HepG2 (cell line): ENCODE data around the gene KRT71. TPM values are rescaled to one million over a fixed set of nuclear protein-coding genes. Genes with fewer than 3 reads are reported as not detected.

ENCODE experiments used
- ATAC-seq: fragments of 200-7000 bp; cut with Tn5 transposase; 3 replicates; pipeline ENCODE4 v1.9.1; 2020; ENCODE audit warnings: mild to moderate bottlenecking, moderate library complexity
- BruUV-seq: library from RNA; stranded (reverse); fragments of 400-500 nt; replicated peaks from 2 replicates; lab custom pipeline; 2021; lab: Mats Ljungman, UMichigan
- CTCF ChIA-PET: fragments of 300-600 bp; formaldehyde crosslinking; extraction: SDS; loops from one replicate; lab custom pipeline; 2021; ENCODE audit warnings: low total read pairs, inconsistent platforms, low intra/inter-chr PET ratio; lab: Yijun Ruan, JAX
- POLR2A ChIA-PET: fragments of 350-600 bp; sonication (Branson Sonifier 250); formaldehyde crosslinking; loops from one replicate; lab custom pipeline; 2020; ENCODE audit warnings: antibody characterized with exemption, inconsistent platforms; lab: Yijun Ruan, JAX
- DNase-seq: peaks from one replicate; pipeline ENCODE4 v3.0.0-alpha.2; 2015; ENCODE audit warnings: low spot score
- FAIRE-seq: peaks from 3 replicates; lab custom pipeline; 2011; peaks lifted over from hg19 to GRCh38; lab: Jason Lieb, UNC
- H2AFZ ChIP-seq: one replicate; pipeline ENCODE4 v1.6.1; 2011; ENCODE audit warnings: low read length, inconsistent platforms
- H3K27ac ChIP-seq: fragments of 300-600 bp; 3 replicates; pipeline ENCODE4 v1.8.0; 2011; ENCODE audit warnings: mixed run types, mild to moderate bottlenecking, mixed read lengths, low read length, inconsistent platforms; ENCODE audit not compliant: insufficient read depth; ENCODE audit errors: extremely low read length
- H3K27me3 ChIP-seq, 2 experiments: fragments of 200-600 bp in 1 of 2; 2 replicates in 1 of 2; 3 replicates in 1 of 2; pipeline versions ENCODE4 v1.6.0 to v1.8.0; 2011; ENCODE audit warnings: low read length in 2 of 2, mild to moderate bottlenecking in 2 of 2, moderate library complexity in 2 of 2, inconsistent platforms in 1 of 2; ENCODE audit not compliant: insufficient read depth in 2 of 2, control insufficient read depth in 1 of 2
- H3K36me3 ChIP-seq, 2 experiments: fragments of 200-600 bp in 1 of 2; replicated peaks in 1 of 2; 2 replicates in 1 of 2; 3 replicates in 1 of 2; pipeline versions ENCODE4 v1.5.1 to v1.8.0; 2011; ENCODE audit warnings: low read length in 2 of 2, inconsistent platforms in 1 of 2; ENCODE audit not compliant: insufficient read depth in 2 of 2, control insufficient read depth in 1 of 2
- H3K4me1 ChIP-seq: 2 replicates; pipeline ENCODE4 v1.5.1; 2012; ENCODE audit warnings: low read length, inconsistent platforms; ENCODE audit not compliant: insufficient read depth
- H3K4me2 ChIP-seq: 2 replicates; pipeline ENCODE4 v1.6.0; 2011; ENCODE audit warnings: low read depth, low read length, inconsistent platforms
- H3K4me3 ChIP-seq, 3 experiments: fragments of 200-600 bp in 1 of 3; sonication (generic), shearing (Covaris generic) in 1 of 3; replicated peaks in 1 of 3; 2 replicates each; pipeline ENCODE4 v1.5.1; 2011 to 2016; ENCODE audit warnings: low read length in 3 of 3, inconsistent platforms in 2 of 3, low read depth in 2 of 3, mild to moderate bottlenecking in 2 of 3, control low read depth in 1 of 3, mixed read lengths in 1 of 3; ENCODE audit not compliant: insufficient read depth in 1 of 3
- H3K79me2 ChIP-seq: one replicate; pipeline ENCODE4 v1.6.1; 2011; ENCODE audit warnings: low read length, inconsistent platforms; ENCODE audit not compliant: insufficient read depth
- H3K9ac ChIP-seq: 2 replicates; pipeline ENCODE4 v1.6.0; 2011; ENCODE audit warnings: mild to moderate bottlenecking, low read depth, low read length, inconsistent platforms; ENCODE audit not compliant: insufficient read depth
- H3K9me3 ChIP-seq: 2 replicates; pipeline ENCODE4 v1.5.1; 2012; ENCODE audit warnings: mild to moderate bottlenecking, low read length
- H4K20me1 ChIP-seq: 2 replicates; pipeline ENCODE4 v1.6.0; 2011; ENCODE audit warnings: inconsistent platforms, mild to moderate bottlenecking, low read length, moderate library complexity; ENCODE audit not compliant: insufficient read depth
- AGO1 ChIP-seq: fragments of 200-400 bp; formaldehyde crosslinking; IDR thresholded peaks from 2 replicates; pipeline ENCODE4 v1.6.1; 2017; ENCODE audit warnings: mild to moderate bottlenecking, low read depth, low read length, moderate library complexity; ENCODE audit not compliant: poor library complexity, severe bottlenecking
- CHD2 ChIP-seq: IDR thresholded peaks from 2 replicates; pipeline ENCODE4 v1.6.1; 2011; ENCODE audit warnings: low read depth, low read length, improper control_type of control experiment
- FOXP4 ChIP-seq: sonication (generic); formaldehyde crosslinking; IDR thresholded peaks from 2 replicates; pipeline ENCODE4 v1.4.0; 2020; ENCODE audit warnings: missing genetic modification reagents
- MAZ ChIP-seq, 2 experiments: sonication (generic) in 1 of 2; formaldehyde crosslinking in 1 of 2; IDR thresholded peaks; 2 replicates each; pipeline versions ENCODE4 v1.5.0 to v1.6.1; 2012 to 2020; ENCODE audit warnings: low read depth in 2 of 2, mild to moderate bottlenecking in 2 of 2, borderline replicate concordance in 1 of 2, improper control_type of control experiment in 1 of 2, low read length in 1 of 2, missing genetic modification reagents in 1 of 2, moderate library complexity in 1 of 2
- MTA1 ChIP-seq: sonication (generic); formaldehyde crosslinking; IDR thresholded peaks from 2 replicates; pipeline ENCODE4 v1.4.0; 2020; ENCODE audit warnings: missing genetic modification reagents, mild to moderate bottlenecking, borderline replicate concordance
- PRDM15 ChIP-seq: sonication (generic); formaldehyde crosslinking; IDR thresholded peaks from 2 replicates; pipeline ENCODE4 v1.4.0; 2020; ENCODE audit warnings: missing genetic modification reagents
- PRMT3 ChIP-seq: sonication (generic); formaldehyde crosslinking; IDR thresholded peaks from 2 replicates; pipeline ENCODE4 v1.8.1; 2022; ENCODE audit warnings: low read depth, mild to moderate bottlenecking, moderate library complexity, missing genetic modification reagents, borderline replicate concordance
- ZNF281 ChIP-seq: sonication (generic); formaldehyde crosslinking; IDR thresholded peaks from 2 replicates; pipeline ENCODE4 v1.4.0; 2020; ENCODE audit warnings: missing genetic modification reagents, borderline replicate concordance
- ZNF282 ChIP-seq: fragments of 450-650 bp; IDR thresholded peaks from 2 replicates; pipeline ENCODE4 v1.6.1; 2018; ENCODE audit not compliant: partially characterized antibody
- WGBS: methylation state at CpG from one replicate; pipeline ENCODE4 v1.1.6; 2017; ENCODE audit warnings: low lambda C conversion rate; 5-methylcytosine and 5-hydroxymethylcytosine counted together
- in situ Hi-C: cut with HindIII; loops from 2 replicates; pipeline ENCODE4 v1.10.0; 2017; ENCODE audit warnings: low pct_unique_long_range_greater_than_20kb; ENCODE audit not compliant: extremely low pct_ligation_motif_present
- intact Hi-C: fragments of 100-400 bp; cut with micrococcal nuclease; formaldehyde crosslinking; loops from one replicate; pipeline ENCODE4 v1.10.0; 2022; ENCODE audit not compliant: unreplicated experiment
- polyA plus RNA-seq, 8 experiments: library from polyadenylated mRNA; depleted of rRNA in 3 of 8; stranded (reverse) in 7 of 8; unstranded in 1 of 8; fragments of >200 nt; fragmentation: Illumina TruSeq in 4 of 8; extraction: Trizol in 4 of 8; gene quantifications; 2 replicates each; pipeline versions ENCODE4 v1.2.1 to v1.2.3, GENCODE V29; 2011 to 2016; ENCODE audit warnings: low read depth in 4 of 8, missing spikeins in 1 of 8, mixed read lengths in 1 of 8; ENCODE audit not compliant: insufficient read depth in 1 of 8
- total RNA-seq, 5 experiments: library from RNA; depleted of rRNA; stranded (reverse); fragments of >200 nt; fragmentation: Illumina TruSeq; extraction: Trizol; gene quantifications; 2 replicates each; pipeline ENCODE4 v1.2.3, GENCODE V29; 2016; ENCODE audit warnings: low read depth in 1 of 5

Gene KRT71
- total and polyA plus RNA-seq, 2 of the 13 experiments (the other 11 are each of a cell fraction or from before 2014, with no cell fraction given): not detected

DNA sequence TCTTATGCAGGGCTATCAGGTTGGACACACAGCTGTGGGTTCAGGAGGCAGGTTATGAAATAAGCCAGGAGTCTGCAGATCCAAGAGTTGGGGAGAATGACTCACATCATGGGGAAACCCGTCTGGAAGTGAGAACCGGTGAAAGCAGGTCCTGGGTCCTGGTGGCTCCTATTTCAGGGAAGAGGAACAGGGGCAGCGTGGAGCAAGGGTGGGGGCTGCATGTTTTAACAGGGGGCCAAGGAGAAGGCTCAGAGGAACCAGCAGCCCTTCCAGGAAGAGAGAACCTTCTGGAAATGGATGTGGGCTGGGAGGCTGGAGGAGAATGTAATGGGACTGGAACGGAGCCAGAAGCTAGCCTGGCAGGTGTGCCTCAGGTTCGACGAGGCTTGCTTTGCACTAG is 28.5 kb upstream of the KRT71 start (continued):
- TF ChIP-seq FOXP4 (no peak), MAZ (IDR thresholded peaks at IDR 0.05; ENCODE audit: borderline replicate concordance, low read depth, low read length) (no peak), MAZ (CRISPR knock-in tag; IDR thresholded peaks at IDR 0.05; ENCODE audit: low read depth) (no peak), MTA1 (CRISPR knock-in tag) (no peak), ZNF281 (CRISPR knock-in tag) (no peak), CHD2 (no peak)

DNA sequence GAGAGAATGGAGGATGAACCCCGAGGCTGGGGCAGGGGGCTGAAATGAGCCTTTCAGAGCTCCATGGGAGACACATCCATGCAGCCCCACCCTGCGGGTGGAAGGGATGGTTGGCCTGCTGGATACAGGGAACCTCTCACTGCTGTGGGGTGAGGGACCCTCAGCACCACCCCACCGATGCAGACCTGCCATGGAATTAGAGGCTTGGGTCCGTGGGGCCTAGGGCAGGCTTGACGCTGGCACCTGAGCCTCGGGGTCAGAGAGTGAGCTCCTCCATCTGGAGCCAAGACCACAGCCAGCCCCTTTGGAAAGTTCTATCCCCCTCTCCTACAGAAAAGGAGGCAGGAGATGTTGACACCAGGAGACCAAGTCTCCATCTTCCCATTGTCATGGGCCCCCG is 28.1 kb upstream of the KRT71 start:
- BruUV-seq: no TSS peak
- in situ Hi-C loops: loop anchor here (5.0 to 10.0 kb wide), 2 partner anchors 286 to 404 kb away; no protein-coding TSS in a partner anchor
- no peaks in the 10 kb centered on the region for H3K9me3 ChIP-seq
- H2AFZ ChIP-seq: no peak overlapping the region
- no peaks in the 10 kb centered on the region for H3K36me3 ChIP-seq
- intact Hi-C loops: no loop called here
- H3K4me3 ChIP-seq: no peak overlapping the region
- no peaks in the 10 kb centered on the region for H4K20me1 ChIP-seq
- H3K79me2 ChIP-seq: no peaks in the 10 kb centered on the region
- no peak overlapping the region for H3K4me2 ChIP-seq
- POLR2A ChIA-PET: no interaction called here
- TF ChIP-seq PRDM15 (CRISPR knock-in tag) (no peak), ZNF282 (no peak), AGO1 (no peak), PRMT3 (no peak)
- TF ChIP-seq, all 625 proteins: peak for 0
- H3K27ac ChIP-seq: no peak overlapping the region
- H3K27me3 ChIP-seq: peaks cover 4 to 48% of the 10 kb centered on the region in 2 experiments; a peak in 2 of 5 replicates
- DNase-seq: no peak
- H3K4me1 ChIP-seq: no peaks in the 10 kb centered on the region
- no peak for ATAC-seq
- 0% methylated on average over 3 of the region's 7 CpGs for WGBS
- no peak overlapping the region for H3K9ac ChIP-seq
- FAIRE-seq: no peak
- CTCF ChIA-PET: interaction anchor here (3.8 kb wide), 1 partner anchor 299 kb away, joined by 33 read pairs; no protein-coding TSS in a partner anchor
